Gastroesophageal sphincter (tissue), 4 donors: Measurements from ENCODE around the gene SH3PXD2A. TPM values are rescaled to one million over a fixed set of nuclear protein-coding genes. Genes with fewer than 3 reads are reported as not detected.

ENCODE experiments used
- ATAC-seq: fragments of 150-250 bp; one replicate; pipeline ENCODE4 v1.9.1; 2016; ENCODE audit warnings: mild to moderate bottlenecking, moderate library complexity
- H3K27ac ChIP-seq, 4 donors: fragments of 200-600 bp; sonication (generic) in 3 of 4; 1 replicate in 3 of 4; 2 replicates in 1 of 4; pipeline ENCODE4 v1.5.1; 2016 to 2019
- H3K27me3 ChIP-seq: fragments of 200-600 bp; sonication (generic); one replicate; pipeline ENCODE4 v1.5.1; 2019
- H3K36me3 ChIP-seq, 2 donors: fragments of 200-600 bp; sonication (generic); one replicate each; pipeline ENCODE4 v1.5.1; 2019; ENCODE audit warnings: control low read depth in 1 of 2
- H3K4me1 ChIP-seq, 3 donors: fragments of 200-600 bp; sonication (generic); 1 replicate in 2 of 3; 2 replicates in 1 of 3; pipeline ENCODE4 v1.5.1; 2016 to 2019; ENCODE audit warnings: control low read depth in 2 of 3
- H3K4me3 ChIP-seq, 2 donors: fragments of 200-600 bp; sonication (generic); one replicate each; pipeline ENCODE4 v1.5.1; 2019; ENCODE audit warnings: mild to moderate bottlenecking in 1 of 2, moderate library complexity in 1 of 2
- H3K9me3 ChIP-seq, 3 donors: fragments of 200-600 bp; sonication (generic); one replicate each; pipeline ENCODE4 v1.5.1; 2017 to 2019; ENCODE audit warnings: control low read depth in 2 of 3
- CTCF ChIP-seq, 4 experiments: fragments of 200-600 bp in 2 of 4; fragments of 450-650 bp in 2 of 4; sonication (generic) in 1 of 4; IDR thresholded peaks; one replicate each; pipeline ENCODE4 v1.5.1; 2017 to 2019; ENCODE audit warnings: antibody characterized with exemption in 4 of 4, mild to moderate bottlenecking in 2 of 4, moderate library complexity in 2 of 4
- EP300 ChIP-seq: sonication (generic); formaldehyde crosslinking; IDR thresholded peaks from one replicate; pipeline ENCODE4 v1.6.1; 2017; ENCODE audit warnings: antibody characterized with exemption, mild to moderate bottlenecking
- POLR2A ChIP-seq, 2 donors: fragments of 450-650 bp; IDR thresholded peaks; one replicate each; pipeline ENCODE4 v1.6.1; 2017; ENCODE audit warnings: antibody characterized with exemption in 2 of 2, mild to moderate bottlenecking in 2 of 2, moderate library complexity in 1 of 2
- POLR2AphosphoS5 ChIP-seq: sonication (generic); formaldehyde crosslinking; IDR thresholded peaks from one replicate; pipeline ENCODE4 v1.6.1; 2017; ENCODE audit warnings: antibody characterized with exemption
- WGBS, 2 donors: methylation state at CpG; one replicate each; pipeline ENCODE4 v1.1.5; 2018; ENCODE audit warnings: low coverage in 1 of 2; 5-methylcytosine and 5-hydroxymethylcytosine counted together
- total RNA-seq, 4 donors: library from RNA; depleted of rRNA; stranded (reverse); fragments of >200 nt; gene quantifications; one replicate each; pipeline ENCODE4 v1.1.0, GENCODE V29; 2016

Gene SH3PXD2A
- total RNA-seq, 4 donors from 2014 or later: 31.2 to 65.2 (median 39.5) TPM

DNA sequence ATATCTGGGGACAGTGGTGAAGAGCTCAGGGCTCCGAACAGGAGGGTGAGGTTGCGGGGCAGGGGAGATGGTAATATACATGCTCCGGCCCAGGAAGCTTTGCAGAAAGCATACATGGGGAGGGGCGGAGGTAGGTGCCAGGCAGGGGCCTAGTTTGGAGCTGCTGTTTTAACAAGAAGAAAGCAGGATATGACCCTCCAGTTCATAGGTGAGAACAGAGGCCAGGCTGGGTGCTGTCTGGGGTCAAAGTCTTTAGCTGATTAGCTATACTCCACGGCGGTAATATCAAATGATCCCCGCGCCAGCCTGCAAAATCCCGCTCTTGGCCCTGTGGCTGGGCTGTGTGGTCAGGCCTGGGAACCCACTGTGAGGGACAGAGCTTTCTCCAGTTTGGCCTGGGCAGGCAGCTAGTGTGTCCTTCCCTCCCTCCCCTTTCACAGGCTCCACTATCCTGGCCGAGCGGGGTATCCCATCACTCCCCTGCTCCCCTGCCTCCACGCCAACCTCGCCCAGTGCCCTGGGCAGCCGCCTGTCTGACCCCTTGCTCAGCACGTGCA is 266.2 kb downstream of the SH3PXD2A start:
- no peak overlapping the region for H3K27ac ChIP-seq
- TF ChIP-seq EP300: no peak
- TF ChIP-seq POLR2A (IDR thresholded peaks at IDR 0.05): no peak
- no peak for TF ChIP-seq CTCF (IDR thresholded peaks at IDR 0.05)
- TF ChIP-seq POLR2AphosphoS5: no peak
- H3K36me3 ChIP-seq: peaks cover 0 to 38% of the 10 kb centered on the region in 2 donors
- H3K27me3 ChIP-seq: peaks cover 13% of the 10 kb centered on the region
- ATAC-seq: no peak
- 88 to 92% methylated on average over 4 to 9 of the region's 15 CpGs for WGBS, 2 donors
- H3K4me1 ChIP-seq: peaks cover 0 to 8% (median 0%) of the 10 kb centered on the region in 3 donors
- no peak overlapping the region for H3K4me3 ChIP-seq
- H3K9me3 ChIP-seq: peaks cover 0 to 19% (median 0%) of the 10 kb centered on the region in 3 donors

DNA sequence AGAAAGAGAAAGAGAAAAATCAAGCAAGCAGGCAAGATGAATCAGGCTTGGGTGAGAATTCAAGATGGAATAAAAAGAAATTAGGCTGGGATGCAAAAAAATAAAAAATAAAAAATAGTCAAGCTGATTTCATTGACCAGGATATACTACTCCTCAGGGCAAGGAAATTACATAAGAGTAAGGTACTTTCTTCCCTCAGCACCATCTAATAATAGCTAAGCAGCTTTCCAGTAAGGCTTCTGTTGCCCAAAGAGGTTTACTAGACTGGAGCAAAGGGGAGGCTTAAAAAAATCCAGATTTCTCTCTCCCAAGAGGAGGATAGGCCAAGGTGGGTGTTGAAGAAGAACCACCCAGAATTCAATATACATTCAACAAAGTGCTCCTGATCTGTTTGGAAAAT is 268.3 kb downstream of the SH3PXD2A start:
- peaks cover 0 to 9% (median 0%) of the 10 kb centered on the region in 3 donors for H3K4me1 ChIP-seq
- peaks cover 0 to 19% (median 0%) of the 10 kb centered on the region in 3 donors for H3K9me3 ChIP-seq
- peaks cover 0 to 33% of the 10 kb centered on the region in 2 donors for H3K36me3 ChIP-seq
- H3K4me3 ChIP-seq: no peak overlapping the region
- TF ChIP-seq POLR2AphosphoS5 (no peak), POLR2A (IDR thresholded peaks at IDR 0.05) (no peak), EP300 (no peak), CTCF (IDR thresholded peaks at IDR 0.05) (no peak)
- H3K27me3 ChIP-seq: peaks cover 27% of the 10 kb centered on the region
- no peak for ATAC-seq
- H3K27ac ChIP-seq: no peak overlapping the region

- Histone ChIP-seq H3K4me3 (peak overlapping the region in 1 of 2 donors; percentile 48), H3K27ac (no peak overlapping the region), H3K4me1 (peaks cover 0 to 9% (median 0%) of the 10 kb centered on the region in 3 donors), H3K36me3 (peaks cover 0 to 33% of the 10 kb centered on the region in 2 donors), H3K27me3 (peaks cover 41% of the 10 kb centered on the region), H3K9me3 (peaks cover 0 to 19% (median 0%) of the 10 kb centered on the region in 3 donors)
- no peak for ATAC-seq
- WGBS, 2 donors: no CpG with 5 or more reads among the region's 32 CpGs
- no peak for TF ChIP-seq POLR2A (IDR thresholded peaks at IDR 0.05)
- TF ChIP-seq POLR2AphosphoS5: no peak
- TF ChIP-seq CTCF (IDR thresholded peaks at IDR 0.05): no peak
- TF ChIP-seq EP300: no peak
Observed at GRCh38 chr10:103585011-103585405, 270.4 kb downstream of the SH3PXD2A start.

DNA sequence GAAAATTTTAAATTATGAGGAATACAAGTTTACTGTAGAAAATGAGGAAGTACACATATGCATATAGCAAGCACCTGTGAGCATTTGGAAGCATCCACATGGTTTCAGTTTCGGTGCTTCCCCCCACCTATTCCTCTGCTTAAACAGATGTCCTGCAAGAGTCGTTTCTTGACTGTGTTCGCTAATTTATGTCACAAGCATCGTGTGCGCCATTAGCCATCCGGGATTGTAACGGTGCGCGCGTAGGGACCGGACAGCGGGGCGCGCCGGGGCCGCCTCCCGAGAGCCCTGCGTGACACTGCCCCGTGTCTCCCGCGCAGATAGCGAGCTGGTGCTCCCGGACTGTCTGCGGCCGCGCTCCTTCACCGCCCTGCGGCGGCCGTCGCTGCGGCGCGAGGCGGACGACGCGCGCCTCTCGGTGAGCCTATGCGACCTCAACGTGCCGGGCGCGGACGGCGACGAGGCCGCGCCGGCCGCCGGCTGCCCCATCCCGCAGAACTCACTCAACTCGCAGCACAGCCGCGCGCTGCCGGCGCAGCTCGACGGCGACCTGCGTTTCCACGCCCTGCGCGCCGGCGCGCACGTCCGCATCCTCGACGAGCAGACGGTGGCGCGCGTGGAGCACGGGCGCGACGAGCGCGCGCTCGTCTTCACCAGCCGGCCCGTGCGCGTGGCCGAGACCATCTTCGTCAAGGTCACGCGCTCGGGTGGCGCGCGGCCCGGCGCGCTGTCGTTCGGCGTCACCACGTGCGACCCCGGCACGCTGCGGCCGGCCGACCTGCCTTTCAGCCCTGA is 271.0 kb downstream of the SH3PXD2A start:
- H3K36me3 ChIP-seq: peaks cover 0 to 28% of the 10 kb centered on the region in 2 donors
- peaks cover 0 to 9% (median 0%) of the 10 kb centered on the region in 3 donors for H3K4me1 ChIP-seq
- H3K4me3 ChIP-seq: peak overlapping the region in 1 of 2 donors; percentile 48
- peaks cover 0 to 19% (median 0%) of the 10 kb centered on the region in 3 donors for H3K9me3 ChIP-seq
- ATAC-seq: peak; percentile 44
- H3K27ac ChIP-seq: no peak overlapping the region
- peaks cover 47% of the 10 kb centered on the region for H3K27me3 ChIP-seq
- 34 to 49% methylated on average over 3 to 14 of the region's 111 CpGs for WGBS, 2 donors
- TF ChIP-seq POLR2AphosphoS5 (no peak), POLR2A (IDR thresholded peaks at IDR 0.05) (no peak), CTCF (IDR thresholded peaks at IDR 0.05) (no peak), EP300 (no peak)

- peak overlapping the region in 1 of 2 donors; percentile 48 for H3K4me3 ChIP-seq
- H3K27me3 ChIP-seq: peaks cover 47% of the 10 kb centered on the region
- peaks cover 0 to 22% of the 10 kb centered on the region in 2 donors for H3K36me3 ChIP-seq
- ATAC-seq: no peak
- H3K9me3 ChIP-seq: peaks cover 0 to 19% (median 0%) of the 10 kb centered on the region in 3 donors
- H3K27ac ChIP-seq: no peak overlapping the region
- no peak for TF ChIP-seq EP300
- TF ChIP-seq CTCF (IDR thresholded peaks at IDR 0.05): no peak
- TF ChIP-seq POLR2A (IDR thresholded peaks at IDR 0.05): no peak
- no peak for TF ChIP-seq POLR2AphosphoS5
- WGBS, 2 donors: 87 to 90% methylated on average over 3 to 8 of the region's 8 CpGs
- H3K4me1 ChIP-seq: peaks cover 0 to 9% (median 0%) of the 10 kb centered on the region in 3 donors
Observed at GRCh38 chr10:103583871-103584215, 271.5 kb downstream of the SH3PXD2A start.
